ENCODE data around the gene CCDC51.
A peak's percentile ranks its signal among the peaks of the same experiment; 100 is the strongest.

Gene CCDC51

GRCh38 chr3:48446425-48447193 lies 6.7 kb upstream of the CCDC51 start, which contains the start of gene ATRIP:
ATRIP (plus strand) TSS chr3:48446737; CDS start chr3:48446846, 109 bp downstream.
- no peak for TF ChIP-seq CTCF (conservative IDR thresholded peaks at IDR 0.05; ENCODE audit: low read depth)
- POLR2A ChIA-PET (ENCODE audit: low non-redundant PET) = interaction anchor here (0.6 to 1.2 kb wide), 4 partner anchors 16 to 96 kb away, joined by 3 to 6 read pairs (median 4); no protein-coding TSS in a partner anchor
- CTCF ChIA-PET = interaction anchor here (0.9 to 1.0 kb wide), 2 partner anchors 10 to 101 kb away, joined by 3 to 5 read pairs; no protein-coding TSS in a partner anchor
- DNase-seq (ENCODE audit: low spot score) = peak; percentile 86
- peak within 1 kb of the TSS; percentile 87 for H3K27ac ChIP-seq

GRCh38 chr3:48446043-48446424 lies 6.1 kb upstream of the CCDC51 start:
- H3K27ac ChIP-seq = peak overlapping the region; percentile 87
- CTCF ChIA-PET = interaction anchor here (0.9 kb wide), 1 partner anchor 10 kb away, joined by 3 read pairs; no protein-coding TSS in a partner anchor
- TF ChIP-seq CTCF (conservative IDR thresholded peaks at IDR 0.05; ENCODE audit: low read depth) = no peak

GRCh38 chr3:48445277-48445882 lies 5.5 kb upstream of the CCDC51 start:
- peak overlapping the region; percentile 87 for H3K27ac ChIP-seq
- no peak for DNase-seq (ENCODE audit: low spot score)
- ChIA-PET POLR2A (ENCODE audit: low non-redundant PET) (interaction anchor here (0.6 kb wide), 1 partner anchor 15 kb away, joined by 3 read pairs; no protein-coding TSS in a partner anchor), CTCF (interaction anchor here (0.6 to 0.9 kb wide), 2 partner anchors 9 to 316 kb away, joined by 3 to 4 read pairs; no protein-coding TSS in a partner anchor)
- TF ChIP-seq CTCF (conservative IDR thresholded peaks at IDR 0.05; ENCODE audit: low read depth) = no peak

More at GRCh38 chr3:48446043-48446424, 6.1 kb upstream of the CCDC51 start:
- POLR2A ChIA-PET (ENCODE audit: low non-redundant PET) = interaction anchor here (0.6 to 1.2 kb wide), 3 partner anchors 15 to 24 kb away, joined by 3 to 5 read pairs (median 3); no protein-coding TSS in a partner anchor
- DNase-seq (ENCODE audit: low spot score) = no peak

GRCh38 chr3:48441940-48442339 lies 2.0 kb upstream of the CCDC51 start:
- POLR2A ChIA-PET (ENCODE audit: low non-redundant PET) = no interaction called here
- DNase-seq (ENCODE audit: low spot score) = no peak
- no peak for TF ChIP-seq CTCF (conservative IDR thresholded peaks at IDR 0.05; ENCODE audit: low read depth)
- CTCF ChIA-PET = no interaction called here
- peak overlapping the region; percentile 45; the same call in 1 of the 2 replicates for H3K27ac ChIP-seq

GRCh38 chr3:48440590-48440958 lies 655 bp upstream of the CCDC51 start:
- no peak for DNase-seq (ENCODE audit: low spot score)
- no peak for TF ChIP-seq CTCF (conservative IDR thresholded peaks at IDR 0.05; ENCODE audit: low read depth)
- POLR2A ChIA-PET (ENCODE audit: low non-redundant PET) = no interaction called here
- H3K27ac ChIP-seq = peak overlapping the region; percentile 86
- CTCF ChIA-PET = interaction anchor here (0.6 kb wide), 1 partner anchor 176 kb away, joined by 5 read pairs; no protein-coding TSS in a partner anchor

- H3K27ac ChIP-seq = no peak overlapping the region
- POLR2A ChIA-PET (ENCODE audit: low non-redundant PET) = interaction anchor here (0.7 kb wide), 1 partner anchor 35 kb away, joined by 3 read pairs; no protein-coding TSS in a partner anchor
- DNase-seq (ENCODE audit: low spot score) = no peak
- no peak for TF ChIP-seq CTCF (conservative IDR thresholded peaks at IDR 0.05; ENCODE audit: low read depth)
- CTCF ChIA-PET = no interaction called here
Observed at GRCh38 chr3:48437812-48438211, 2.1 kb downstream of the CCDC51 start.
